ENCODE data around the gene GRIK5.

DNA sequence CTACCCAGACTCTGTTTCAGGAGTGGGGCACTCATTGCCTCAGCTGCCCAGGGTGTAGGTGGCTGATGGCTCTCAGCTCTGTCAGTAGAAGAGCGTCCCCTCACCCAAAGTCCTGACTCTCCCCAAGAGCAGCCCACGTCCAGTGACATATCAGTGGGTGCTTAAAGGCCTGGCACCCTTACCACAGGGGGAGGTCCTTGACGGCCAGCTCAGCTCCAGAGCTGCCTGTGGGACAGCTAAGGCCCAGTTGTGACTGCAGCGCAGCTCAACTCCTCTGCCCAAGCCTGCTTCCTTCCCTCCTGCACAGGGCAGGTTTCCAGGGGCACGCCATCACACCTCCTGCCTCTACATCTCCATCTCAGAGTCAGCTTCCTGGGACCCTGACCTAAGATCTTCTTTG is 32.4 kb downstream of the GRIK5 start:
- TF ChIP-seq, protein P1, sequence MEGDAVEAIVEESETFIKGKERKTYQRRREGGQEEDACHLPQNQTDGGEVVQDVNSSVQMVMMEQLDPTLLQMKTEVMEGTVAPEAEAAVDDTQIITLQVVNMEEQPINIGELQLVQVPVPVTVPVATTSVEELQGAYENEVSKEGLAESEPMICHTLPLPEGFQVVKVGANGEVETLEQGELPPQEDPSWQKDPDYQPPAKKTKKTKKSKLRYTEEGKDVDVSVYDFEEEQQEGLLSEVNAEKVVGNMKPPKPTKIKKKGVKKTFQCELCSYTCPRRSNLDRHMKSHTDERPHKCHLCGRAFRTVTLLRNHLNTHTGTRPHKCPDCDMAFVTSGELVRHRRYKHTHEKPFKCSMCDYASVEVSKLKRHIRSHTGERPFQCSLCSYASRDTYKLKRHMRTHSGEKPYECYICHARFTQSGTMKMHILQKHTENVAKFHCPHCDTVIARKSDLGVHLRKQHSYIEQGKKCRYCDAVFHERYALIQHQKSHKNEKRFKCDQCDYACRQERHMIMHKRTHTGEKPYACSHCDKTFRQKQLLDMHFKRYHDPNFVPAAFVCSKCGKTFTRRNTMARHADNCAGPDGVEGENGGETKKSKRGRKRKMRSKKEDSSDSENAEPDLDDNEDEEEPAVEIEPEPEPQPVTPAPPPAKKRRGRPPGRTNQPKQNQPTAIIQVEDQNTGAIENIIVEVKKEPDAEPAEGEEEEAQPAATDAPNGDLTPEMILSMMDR (tag by site-specific recombination; IDR thresholded peaks at IDR 0.05), result no peak
- TF ChIP-seq ZNF747 (tag by site-specific recombination; IDR thresholded peaks at IDR 0.05), result no peak
- TF ChIP-seq, protein P2, sequence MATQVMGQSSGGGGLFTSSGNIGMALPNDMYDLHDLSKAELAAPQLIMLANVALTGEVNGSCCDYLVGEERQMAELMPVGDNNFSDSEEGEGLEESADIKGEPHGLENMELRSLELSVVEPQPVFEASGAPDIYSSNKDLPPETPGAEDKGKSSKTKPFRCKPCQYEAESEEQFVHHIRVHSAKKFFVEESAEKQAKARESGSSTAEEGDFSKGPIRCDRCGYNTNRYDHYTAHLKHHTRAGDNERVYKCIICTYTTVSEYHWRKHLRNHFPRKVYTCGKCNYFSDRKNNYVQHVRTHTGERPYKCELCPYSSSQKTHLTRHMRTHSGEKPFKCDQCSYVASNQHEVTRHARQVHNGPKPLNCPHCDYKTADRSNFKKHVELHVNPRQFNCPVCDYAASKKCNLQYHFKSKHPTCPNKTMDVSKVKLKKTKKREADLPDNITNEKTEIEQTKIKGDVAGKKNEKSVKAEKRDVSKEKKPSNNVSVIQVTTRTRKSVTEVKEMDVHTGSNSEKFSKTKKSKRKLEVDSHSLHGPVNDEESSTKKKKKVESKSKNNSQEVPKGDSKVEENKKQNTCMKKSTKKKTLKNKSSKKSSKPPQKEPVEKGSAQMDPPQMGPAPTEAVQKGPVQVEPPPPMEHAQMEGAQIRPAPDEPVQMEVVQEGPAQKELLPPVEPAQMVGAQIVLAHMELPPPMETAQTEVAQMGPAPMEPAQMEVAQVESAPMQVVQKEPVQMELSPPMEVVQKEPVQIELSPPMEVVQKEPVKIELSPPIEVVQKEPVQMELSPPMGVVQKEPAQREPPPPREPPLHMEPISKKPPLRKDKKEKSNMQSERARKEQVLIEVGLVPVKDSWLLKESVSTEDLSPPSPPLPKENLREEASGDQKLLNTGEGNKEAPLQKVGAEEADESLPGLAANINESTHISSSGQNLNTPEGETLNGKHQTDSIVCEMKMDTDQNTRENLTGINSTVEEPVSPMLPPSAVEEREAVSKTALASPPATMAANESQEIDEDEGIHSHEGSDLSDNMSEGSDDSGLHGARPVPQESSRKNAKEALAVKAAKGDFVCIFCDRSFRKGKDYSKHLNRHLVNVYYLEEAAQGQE (tag by site-specific recombination; IDR thresholded peaks at IDR 0.05), result no peak
- TF ChIP-seq ZNF791 (tag by site-specific recombination; IDR thresholded peaks at IDR 0.05), result no peak
- TF ChIP-seq PRDM1 (tag by site-specific recombination; IDR thresholded peaks at IDR 0.05), result no peak
- no peak for TF ChIP-seq GLI4 (tag by site-specific recombination; IDR thresholded peaks at IDR 0.05)
- no peak for TF ChIP-seq ZNF24 (tag by site-specific recombination; IDR thresholded peaks at IDR 0.05)
- TF ChIP-seq ZNF629 (tag by site-specific recombination; IDR thresholded peaks at IDR 0.05), result no peak
- TF ChIP-seq, protein P3, sequence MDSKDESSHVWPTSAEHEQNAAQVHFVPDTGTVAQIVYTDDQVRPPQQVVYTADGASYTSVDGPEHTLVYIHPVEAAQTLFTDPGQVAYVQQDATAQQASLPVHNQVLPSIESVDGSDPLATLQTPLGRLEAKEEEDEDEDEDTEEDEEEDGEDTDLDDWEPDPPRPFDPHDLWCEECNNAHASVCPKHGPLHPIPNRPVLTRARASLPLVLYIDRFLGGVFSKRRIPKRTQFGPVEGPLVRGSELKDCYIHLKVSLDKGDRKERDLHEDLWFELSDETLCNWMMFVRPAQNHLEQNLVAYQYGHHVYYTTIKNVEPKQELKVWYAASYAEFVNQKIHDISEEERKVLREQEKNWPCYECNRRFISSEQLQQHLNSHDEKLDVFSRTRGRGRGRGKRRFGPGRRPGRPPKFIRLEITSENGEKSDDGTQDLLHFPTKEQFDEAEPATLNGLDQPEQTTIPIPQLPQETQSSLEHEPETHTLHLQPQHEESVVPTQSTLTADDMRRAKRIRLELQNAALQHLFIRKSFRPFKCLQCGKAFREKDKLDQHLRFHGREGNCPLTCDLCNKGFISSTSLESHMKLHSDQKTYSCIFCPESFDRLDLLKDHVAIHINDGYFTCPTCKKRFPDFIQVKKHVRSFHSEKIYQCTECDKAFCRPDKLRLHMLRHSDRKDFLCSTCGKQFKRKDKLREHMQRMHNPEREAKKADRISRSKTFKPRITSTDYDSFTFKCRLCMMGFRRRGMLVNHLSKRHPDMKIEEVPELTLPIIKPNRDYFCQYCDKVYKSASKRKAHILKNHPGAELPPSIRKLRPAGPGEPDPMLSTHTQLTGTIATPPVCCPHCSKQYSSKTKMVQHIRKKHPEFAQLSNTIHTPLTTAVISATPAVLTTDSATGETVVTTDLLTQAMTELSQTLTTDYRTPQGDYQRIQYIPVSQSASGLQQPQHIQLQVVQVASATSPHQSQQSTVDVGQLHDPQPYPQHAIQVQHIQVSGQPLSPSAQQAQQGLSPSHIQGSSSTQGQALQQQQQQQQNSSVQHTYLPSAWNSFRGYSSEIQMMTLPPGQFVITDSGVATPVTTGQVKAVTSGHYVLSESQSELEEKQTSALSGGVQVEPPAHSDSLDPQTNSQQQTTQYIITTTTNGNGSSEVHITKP (tag by site-specific recombination; IDR thresholded peaks at IDR 0.05), result no peak
- no peak for TF ChIP-seq ZNF660 (tag by site-specific recombination; IDR thresholded peaks at IDR 0.05)
- TF ChIP-seq YY1 (tag by site-specific recombination; IDR thresholded peaks at IDR 0.05), result no peak
